SU-DHL-6 (cell line): ENCODE data around the gene RPH3AL.

Experiments used
- H2AFZ ChIP-seq: fragments of 200-600 bp; sonication (generic); 2 replicates; pipeline ENCODE4 v1.6.1; 2014; ENCODE audit warnings: low read depth, mild to moderate bottlenecking, moderate library complexity, mixed read lengths, antibody characterized with exemption, low read length; ENCODE audit not compliant: severe bottlenecking
- H3F3A ChIP-seq: fragments of 200-600 bp; shearing (Covaris generic); 2 replicates; pipeline ENCODE4 v1.6.0; 2016; ENCODE audit warnings: antibody characterized with exemption, mild to moderate bottlenecking; ENCODE audit not compliant: insufficient read depth
- H3K27ac ChIP-seq: fragments of 200-600 bp; sonication (generic); 2 replicates; pipeline ENCODE4 v1.5.1; 2016; ENCODE audit warnings: low read depth, mild to moderate bottlenecking, low read length, moderate library complexity, mixed read lengths
- H3K27me3 ChIP-seq: fragments of 200-600 bp; sonication (generic), shearing (Covaris generic); 2 replicates; pipeline ENCODE4 v1.6.0; 2014; ENCODE audit warnings: mild to moderate bottlenecking, low read length
- H3K36me3 ChIP-seq: fragments of 200-600 bp; sonication (generic); 2 replicates; pipeline ENCODE4 v1.6.1; 2014; ENCODE audit warnings: mild to moderate bottlenecking, low read length, mixed read lengths
- H3K4me2 ChIP-seq: fragments of 300-600, 200-600 bp; shearing (Covaris generic), sonication (generic); 2 replicates; pipeline ENCODE4 v1.6.0; 2014; ENCODE audit warnings: low read length, low read depth, mild to moderate bottlenecking; ENCODE audit not compliant: poor library complexity, severe bottlenecking
- H3K4me3 ChIP-seq: fragments of 200-600 bp; sonication (generic); 2 replicates; pipeline ENCODE4 v1.5.1; 2014; ENCODE audit warnings: antibody characterized with exemption, low read length, mild to moderate bottlenecking, mixed read lengths; ENCODE audit not compliant: insufficient read depth, poor library complexity, severe bottlenecking
- H3K79me2 ChIP-seq: fragments of 200-600 bp; sonication (generic); 2 replicates; pipeline ENCODE4 v1.6.1; 2014; ENCODE audit warnings: mild to moderate bottlenecking, low read length, moderate library complexity; ENCODE audit not compliant: insufficient read depth
- H3K9ac ChIP-seq: fragments of 200-600 bp; sonication (generic); 2 replicates; pipeline ENCODE4 v1.7.0; 2014; ENCODE audit warnings: mild to moderate bottlenecking, low read length
- H3K9me2 ChIP-seq: fragments of 200-600 bp; sonication (generic); replicated peaks from 2 replicates; pipeline ENCODE4 v1.6.1; 2014; ENCODE audit warnings: low read length; ENCODE audit not compliant: insufficient read depth
- H3K9me3 ChIP-seq: fragments of 200-600 bp; sonication (generic); 2 replicates; pipeline ENCODE4 v1.6.1; 2014; ENCODE audit warnings: low read length, mixed read lengths; ENCODE audit not compliant: insufficient read depth
- H4K20me1 ChIP-seq: fragments of 200-600 bp; sonication (generic); 2 replicates; pipeline ENCODE4 v1.6.1; 2014; ENCODE audit warnings: low read depth, mild to moderate bottlenecking, antibody characterized with exemption, low read length, moderate library complexity, mixed read lengths
- CTCF ChIP-seq: fragments of 200-600 bp; sonication (generic); IDR thresholded peaks from one replicate; pipeline ENCODE4 v1.5.1; 2017; ENCODE audit warnings: antibody characterized with exemption, mild to moderate bottlenecking, low read length, moderate library complexity; ENCODE audit not compliant: insufficient read depth, poor library complexity, severe bottlenecking
- EZH2phosphoT487 ChIP-seq: fragments of 200-600 bp; sonication (generic), shearing (Covaris generic); conservative IDR thresholded peaks from 2 replicates; pipeline ENCODE4 v1.6.1; 2018; ENCODE audit warnings: mild to moderate bottlenecking, antibody characterized with exemption, low read length, moderate library complexity, mixed read lengths

The RPH3AL gene

GRCh38 chr17:302300-302698, 50.3 kb downstream of the RPH3AL start:
- no peaks in the 10 kb centered on the region for H3K9me3 ChIP-seq
- no peaks in the 10 kb centered on the region for H3K36me3 ChIP-seq
- H3F3A ChIP-seq: no peaks in the 10 kb centered on the region
- no peaks in the 10 kb centered on the region for H3K79me2 ChIP-seq
- H2AFZ ChIP-seq: no peak overlapping the region
- H3K27ac ChIP-seq: no peak overlapping the region
- no peak overlapping the region for H3K4me3 ChIP-seq
- H3K27me3 ChIP-seq: no peaks in the 10 kb centered on the region
- H3K4me2 ChIP-seq: no peak overlapping the region
- TF ChIP-seq CTCF: no peak
- no peak for TF ChIP-seq EZH2phosphoT487
- no peaks in the 10 kb centered on the region for H3K9me2 ChIP-seq
- H3K9ac ChIP-seq: no peak overlapping the region
- H4K20me1 ChIP-seq: no peaks in the 10 kb centered on the region

- Histone ChIP-seq H3K4me2 (no peak overlapping the region), H3K79me2 (no peaks in the 10 kb centered on the region), H3K4me3 (no peak overlapping the region), H3K27ac (no peak overlapping the region), H3K27me3 (no peaks in the 10 kb centered on the region), H3K36me3 (no peaks in the 10 kb centered on the region), H3K9me2 (no peaks in the 10 kb centered on the region), H3K9ac (no peak overlapping the region), H4K20me1 (no peaks in the 10 kb centered on the region), H3K9me3 (no peaks in the 10 kb centered on the region), H3F3A (no peaks in the 10 kb centered on the region), H2AFZ (no peak overlapping the region)
- TF ChIP-seq CTCF (no peak), EZH2phosphoT487 (no peak)
Measured at GRCh38 chr17:301681-302299, 50.8 kb downstream of the RPH3AL start.

GRCh38 chr17:300881-301280, 51.7 kb downstream of the RPH3AL start:
- no peak for TF ChIP-seq CTCF
- TF ChIP-seq EZH2phosphoT487: no peak
- Histone ChIP-seq H3K9ac (no peak overlapping the region), H2AFZ (no peak overlapping the region), H4K20me1 (no peaks in the 10 kb centered on the region), H3F3A (no peaks in the 10 kb centered on the region), H3K36me3 (no peaks in the 10 kb centered on the region), H3K4me2 (no peak overlapping the region), H3K27me3 (no peaks in the 10 kb centered on the region), H3K9me2 (no peaks in the 10 kb centered on the region), H3K27ac (no peak overlapping the region), H3K9me3 (no peaks in the 10 kb centered on the region), H3K4me3 (no peak overlapping the region), H3K79me2 (no peaks in the 10 kb centered on the region)
